ENCODE measurements around the gene DIP2C.

DNA sequence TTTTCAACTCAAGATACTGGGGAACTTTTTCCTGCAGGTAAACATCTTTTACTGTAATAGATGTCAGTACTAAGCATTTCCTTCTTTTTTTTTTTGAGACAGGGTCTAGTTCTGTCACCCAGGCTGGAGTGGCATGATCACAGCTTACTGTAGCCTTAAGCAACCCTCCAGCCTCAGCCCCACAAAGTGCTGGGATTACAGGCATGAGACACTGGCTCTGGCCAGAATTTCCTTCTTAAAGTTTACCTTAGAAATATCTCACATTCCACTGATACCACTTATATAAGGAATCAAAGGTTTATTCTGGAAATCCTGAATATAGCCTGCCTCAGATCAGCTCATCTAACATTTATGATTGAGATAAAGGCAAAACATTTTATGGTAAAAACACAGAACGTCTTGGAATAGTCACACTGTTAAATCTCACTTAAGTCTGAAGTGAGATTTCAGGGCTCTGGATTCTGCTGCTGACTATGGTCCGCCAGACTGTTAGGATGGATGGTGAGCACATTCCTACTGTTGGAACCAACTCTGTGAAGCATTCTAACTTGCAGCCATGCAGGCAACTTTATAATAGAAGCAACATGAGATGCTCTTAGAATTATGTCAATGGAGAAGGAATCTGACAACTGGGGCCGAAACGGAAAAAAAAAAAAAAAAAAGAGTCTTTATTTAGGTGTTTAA is 402.3 kb downstream of the DIP2C start:
- TF ChIP-seq POLR2A (IDR thresholded peaks at IDR 0.05), result no peak
- TF ChIP-seq, protein P1, sequence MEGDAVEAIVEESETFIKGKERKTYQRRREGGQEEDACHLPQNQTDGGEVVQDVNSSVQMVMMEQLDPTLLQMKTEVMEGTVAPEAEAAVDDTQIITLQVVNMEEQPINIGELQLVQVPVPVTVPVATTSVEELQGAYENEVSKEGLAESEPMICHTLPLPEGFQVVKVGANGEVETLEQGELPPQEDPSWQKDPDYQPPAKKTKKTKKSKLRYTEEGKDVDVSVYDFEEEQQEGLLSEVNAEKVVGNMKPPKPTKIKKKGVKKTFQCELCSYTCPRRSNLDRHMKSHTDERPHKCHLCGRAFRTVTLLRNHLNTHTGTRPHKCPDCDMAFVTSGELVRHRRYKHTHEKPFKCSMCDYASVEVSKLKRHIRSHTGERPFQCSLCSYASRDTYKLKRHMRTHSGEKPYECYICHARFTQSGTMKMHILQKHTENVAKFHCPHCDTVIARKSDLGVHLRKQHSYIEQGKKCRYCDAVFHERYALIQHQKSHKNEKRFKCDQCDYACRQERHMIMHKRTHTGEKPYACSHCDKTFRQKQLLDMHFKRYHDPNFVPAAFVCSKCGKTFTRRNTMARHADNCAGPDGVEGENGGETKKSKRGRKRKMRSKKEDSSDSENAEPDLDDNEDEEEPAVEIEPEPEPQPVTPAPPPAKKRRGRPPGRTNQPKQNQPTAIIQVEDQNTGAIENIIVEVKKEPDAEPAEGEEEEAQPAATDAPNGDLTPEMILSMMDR (IDR thresholded peaks at IDR 0.05), result no peak
- TF ChIP-seq POLR2AphosphoS5 (IDR thresholded peaks at IDR 0.05), result no peak

All from transverse colon (tissue), 4 donors.